Kidney (tissue), 14 donors: ENCODE results near the gene LPCAT1. TPM values are rescaled to one million over a fixed set of nuclear protein-coding genes. Genes with fewer than 3 reads are reported as not detected.
A peak's percentile ranks its signal among the peaks of the same experiment; 100 is the strongest.

Experiments
- DNase-seq, 5 donors: peaks; one replicate each; pipeline ENCODE4 v3.0.0-alpha.2; 2013 to 2020
- FAIRE-seq: peaks from 2 replicates; lab custom pipeline; 2012; peaks lifted over from hg19 to GRCh38; lab: Jason Lieb, UNC
- H3K27ac ChIP-seq, 2 donors: one replicate each; pipeline ENCODE4 v1.7.0; 2013; ENCODE audit warnings: low read depth in 2 of 2, low read length in 2 of 2, inconsistent platforms in 1 of 2
- H3K27me3 ChIP-seq: one replicate; pipeline ENCODE4 v1.7.1; 2013; ENCODE audit warnings: low read length, inconsistent platforms; ENCODE audit not compliant: control insufficient read depth, insufficient read depth
- H3K36me3 ChIP-seq, 3 donors: one replicate each; pipeline versions ENCODE4 v1.7.0 to v1.7.1; 2013; ENCODE audit warnings: low read length in 3 of 3, control low read depth in 1 of 3, inconsistent platforms in 1 of 3; ENCODE audit not compliant: insufficient read depth in 3 of 3, control insufficient read depth in 2 of 3
- H3K4me1 ChIP-seq, 3 donors: one replicate each; pipeline versions ENCODE4 v1.7.0 to v1.7.1; 2013; ENCODE audit warnings: low read length in 3 of 3, inconsistent platforms in 1 of 3, low read depth in 1 of 3; ENCODE audit not compliant: control insufficient read depth in 2 of 3, insufficient read depth in 2 of 3
- H3K4me3 ChIP-seq, 3 donors: one replicate each; pipeline versions ENCODE4 v1.7.0 to v1.8.1; 2013; ENCODE audit warnings: low read length in 3 of 3, control low read depth in 1 of 3, inconsistent platforms in 1 of 3
- H3K9ac ChIP-seq, 3 donors: one replicate each; pipeline versions ENCODE4 v1.7.0 to v1.7.1; 2013; ENCODE audit warnings: low read length in 3 of 3, control low read depth in 1 of 3, inconsistent platforms in 1 of 3
- H3K9me3 ChIP-seq, 3 donors: one replicate each; pipeline versions ENCODE4 v1.7.0 to v1.7.1; 2013; ENCODE audit warnings: low read length in 3 of 3, control low read depth in 1 of 3, inconsistent platforms in 1 of 3; ENCODE audit not compliant: control insufficient read depth in 2 of 3, insufficient read depth in 1 of 3
- intact Hi-C: fragments of 100-400 bp; cut with DNase I; formaldehyde crosslinking; loops from one replicate; pipeline ENCODE4 v1.11.1; 2022
- polyA plus RNA-seq: library from polyadenylated mRNA; stranded (reverse); fragments of 350-450 nt; fragmentation: Illumina TruSeq; extraction: RNeasy Lipid Tissue Mini Kit (QIAGEN cat#74804); gene quantifications from one replicate; pipeline ENCODE4 v1.2.3, GENCODE V29; 2014; ENCODE audit warnings: low read depth, low replicate concordance; ENCODE audit not compliant: insufficient read depth
- total RNA-seq: library from RNA; stranded (reverse); fragmentation: NEBNext Ultra II Directional; extraction: Animal tissue kit (Norgen Biotek cat#: 25700); gene quantifications from one replicate; pipeline ENCODE4 v1.2.1, GENCODE V29; 2021
- TF ChIP-seq, protein P1 (sequence below): IDR thresholded peaks from 3 replicates; pipeline ENCODE4 v1.5.1; 2012; ENCODE audit warnings: mild to moderate bottlenecking, moderate library complexity, borderline replicate concordance; ENCODE audit not compliant: insufficient read depth; ENCODE audit errors: extremely low read depth
- donor health status: control.
- donor health status: control.
- donor health status: control.
- donor health status: control.
- donor health status: control.
- donor health status: DM: yes; HTN: yes; CAD: no.
- donor health status: Normal renal cell carcinoma (clear cell type).

The LPCAT1 gene
- total and polyA plus RNA-seq, 2 donors from 2014 or later = 22.2 to 46.5 TPM

DNA sequence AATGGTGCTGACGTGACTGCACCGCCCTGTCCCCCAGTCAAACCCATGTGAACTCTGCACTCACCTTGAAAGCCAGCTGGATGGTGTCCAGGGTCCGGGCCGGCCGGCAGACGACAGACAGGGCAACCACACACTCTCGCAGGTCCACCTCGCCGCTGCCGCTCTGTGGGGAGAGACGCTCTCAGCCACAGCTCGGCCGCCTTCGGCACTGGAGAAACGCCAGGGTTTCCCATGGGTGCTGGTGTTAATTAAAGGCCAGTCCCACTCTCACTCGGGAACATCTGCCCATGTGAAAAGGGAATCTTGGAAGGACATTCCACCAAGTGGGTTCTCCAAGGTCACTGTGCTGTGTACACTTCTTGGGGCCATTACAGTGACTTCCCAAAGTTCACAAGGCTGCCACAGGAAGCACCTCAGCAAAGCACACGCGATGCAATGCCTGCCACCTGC lies 53.0 kb downstream of the LPCAT1 start:
- Histone ChIP-seq H3K4me3 (no peak overlapping the region), H3K36me3 (peaks cover 0 to 3% (median 0%) of the 10 kb centered on the region in 3 donors), H3K9me3 (no peaks in the 10 kb centered on the region), H3K9ac (no peak overlapping the region), H3K4me1 (peaks cover 0 to 4% (median 0%) of the 10 kb centered on the region in 3 donors), H3K27ac (no peak overlapping the region), H3K27me3 (no peaks in the 10 kb centered on the region)
- FAIRE-seq (no peak), DNase-seq (peak in 1 of 5 donors; percentile 75)
- TF ChIP-seq, protein P1, sequence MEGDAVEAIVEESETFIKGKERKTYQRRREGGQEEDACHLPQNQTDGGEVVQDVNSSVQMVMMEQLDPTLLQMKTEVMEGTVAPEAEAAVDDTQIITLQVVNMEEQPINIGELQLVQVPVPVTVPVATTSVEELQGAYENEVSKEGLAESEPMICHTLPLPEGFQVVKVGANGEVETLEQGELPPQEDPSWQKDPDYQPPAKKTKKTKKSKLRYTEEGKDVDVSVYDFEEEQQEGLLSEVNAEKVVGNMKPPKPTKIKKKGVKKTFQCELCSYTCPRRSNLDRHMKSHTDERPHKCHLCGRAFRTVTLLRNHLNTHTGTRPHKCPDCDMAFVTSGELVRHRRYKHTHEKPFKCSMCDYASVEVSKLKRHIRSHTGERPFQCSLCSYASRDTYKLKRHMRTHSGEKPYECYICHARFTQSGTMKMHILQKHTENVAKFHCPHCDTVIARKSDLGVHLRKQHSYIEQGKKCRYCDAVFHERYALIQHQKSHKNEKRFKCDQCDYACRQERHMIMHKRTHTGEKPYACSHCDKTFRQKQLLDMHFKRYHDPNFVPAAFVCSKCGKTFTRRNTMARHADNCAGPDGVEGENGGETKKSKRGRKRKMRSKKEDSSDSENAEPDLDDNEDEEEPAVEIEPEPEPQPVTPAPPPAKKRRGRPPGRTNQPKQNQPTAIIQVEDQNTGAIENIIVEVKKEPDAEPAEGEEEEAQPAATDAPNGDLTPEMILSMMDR = no peak
- intact Hi-C loops = no loop called here

DNA sequence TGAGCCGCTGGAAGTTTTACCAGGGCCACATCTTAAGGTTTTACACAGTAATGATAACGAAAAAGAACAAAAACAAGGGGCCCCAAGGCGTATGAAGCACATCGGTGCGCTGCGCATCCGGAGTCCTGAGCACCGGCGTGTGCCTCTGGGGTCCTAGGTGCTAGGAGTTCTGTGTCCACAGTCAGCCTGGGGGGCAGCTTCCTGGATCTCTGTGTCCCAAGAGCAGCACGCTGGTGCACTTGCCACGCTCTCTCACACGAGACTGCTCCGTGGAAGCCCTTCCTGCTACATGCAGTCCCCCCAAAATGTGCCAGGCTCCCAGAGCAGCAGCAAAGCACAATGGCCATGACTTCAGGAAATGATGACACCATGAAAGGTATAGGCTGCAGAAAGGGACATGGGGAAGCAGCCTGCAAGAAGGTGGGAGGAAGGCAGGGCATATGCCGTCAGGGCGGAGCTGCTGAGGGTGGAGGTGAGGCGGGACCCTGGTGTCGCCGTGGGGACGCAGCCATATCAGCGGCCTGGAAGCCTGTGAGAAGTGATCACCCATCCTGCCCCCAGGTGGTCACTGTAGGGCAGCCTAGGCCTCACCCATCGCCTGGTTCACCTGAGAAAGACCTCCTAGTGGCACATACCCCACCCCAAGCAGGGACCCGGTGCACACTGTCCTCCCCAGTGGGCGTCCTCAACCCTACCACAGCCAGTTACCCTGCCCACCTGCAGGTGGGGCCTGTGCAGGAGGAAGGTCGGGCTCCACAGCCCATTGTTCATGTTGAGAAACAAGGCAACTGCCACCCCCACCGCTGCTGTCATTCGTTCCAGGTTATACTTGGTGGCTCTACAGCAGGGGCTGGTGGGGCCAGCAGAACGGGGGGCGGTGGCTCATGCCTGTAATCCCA lies 54.9 kb downstream of the LPCAT1 start:
- peaks cover 4 to 8% (median 4%) of the 10 kb centered on the region in 3 donors for H3K36me3 ChIP-seq
- intact Hi-C loops = no loop called here

DNA sequence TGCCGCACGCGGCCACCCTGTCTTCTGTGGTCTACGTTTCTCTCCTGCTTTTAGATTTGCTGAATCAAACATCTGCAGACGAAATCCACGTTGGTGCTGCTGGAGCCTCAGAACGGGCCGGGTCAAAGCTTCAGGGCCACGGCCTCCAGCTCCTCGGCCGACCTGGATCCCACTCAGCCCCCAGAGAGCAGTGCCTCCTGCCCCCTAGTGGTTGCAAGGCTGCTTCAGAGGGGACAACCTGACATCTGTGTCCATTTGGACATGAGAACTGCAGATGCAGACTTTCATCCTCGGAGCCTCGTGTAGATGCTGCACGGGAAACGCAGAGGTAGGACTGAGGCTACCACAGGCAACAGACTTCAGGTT lies 55.5 kb downstream of the LPCAT1 start:
- Histone ChIP-seq H3K9ac (no peak overlapping the region), H3K4me3 (no peak overlapping the region), H3K9me3 (no peaks in the 10 kb centered on the region), H3K27ac (no peak overlapping the region), H3K27me3 (no peaks in the 10 kb centered on the region), H3K4me1 (peaks cover 0 to 4% (median 0%) of the 10 kb centered on the region in 3 donors), H3K36me3 (peaks cover 4 to 8% (median 7%) of the 10 kb centered on the region in 3 donors)
- peak in 4 of 5 donors; percentile 49 to 64 (median 58) for DNase-seq
- no peak for FAIRE-seq
- TF ChIP-seq, protein P1 = peak; percentile 58
- intact Hi-C loops = no loop called here

More for the DNA sequence above, 54.9 kb downstream of the LPCAT1 start:
- Histone ChIP-seq H3K9me3 (no peaks in the 10 kb centered on the region), H3K4me1 (peaks cover 0 to 4% (median 0%) of the 10 kb centered on the region in 3 donors), H3K4me3 (no peak overlapping the region), H3K9ac (no peak overlapping the region), H3K27ac (no peak overlapping the region), H3K27me3 (no peaks in the 10 kb centered on the region)
- FAIRE-seq (no peak), DNase-seq (peak in 2 of 5 donors; percentile 34 to 63)
- TF ChIP-seq, protein P1 = no peak
